ENCODE results near the gene NRP2. TPM values are rescaled to one million over a fixed set of nuclear protein-coding genes. Genes with fewer than 3 reads are reported as not detected.

The NRP2 gene
- total RNA-seq, 2 donors from 2014 or later = 69.7 to 92.4 TPM

DNA sequence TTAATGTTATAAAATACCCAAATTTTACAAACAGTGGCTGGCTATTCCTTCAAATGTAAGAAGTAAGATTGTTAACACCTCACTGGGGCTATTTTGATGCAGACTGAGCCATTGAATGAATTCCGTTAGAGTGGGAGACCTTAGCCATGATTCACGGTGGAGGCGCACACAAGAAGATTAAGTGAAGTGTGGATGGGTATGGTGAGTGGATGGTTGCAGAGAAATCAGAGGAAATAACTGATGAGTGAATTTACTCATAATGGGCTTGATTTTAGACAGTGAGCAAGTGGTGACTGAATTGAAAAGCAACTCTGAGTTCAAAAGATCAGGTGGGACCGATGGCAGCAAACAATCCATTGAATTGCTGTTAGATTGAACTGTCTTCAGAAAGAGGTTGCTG lies 75.0 kb downstream of the NRP2 start:
- Mint-ChIP-seq H3K27me3 (ENCODE audit: insufficient read depth) (no peaks in the 10 kb centered on the region), H3K4me1 (peaks cover 18% of the 10 kb centered on the region), H3K4me3 (no peak overlapping the region), H3K9me3 (no peaks in the 10 kb centered on the region), H3K27ac (no peak overlapping the region), H3K36me3 (ENCODE audit: low read depth) (peaks cover 42% of the 10 kb centered on the region)
- no peak for DNase-seq
- 93 to 100% methylated on average over 4 of the region's 4 CpGs for WGBS, 2 experiments (ENCODE audit: insufficient coverage in 1 of 2, insufficient read length in 1 of 2)
- TF ChIP-seq, protein P1, sequence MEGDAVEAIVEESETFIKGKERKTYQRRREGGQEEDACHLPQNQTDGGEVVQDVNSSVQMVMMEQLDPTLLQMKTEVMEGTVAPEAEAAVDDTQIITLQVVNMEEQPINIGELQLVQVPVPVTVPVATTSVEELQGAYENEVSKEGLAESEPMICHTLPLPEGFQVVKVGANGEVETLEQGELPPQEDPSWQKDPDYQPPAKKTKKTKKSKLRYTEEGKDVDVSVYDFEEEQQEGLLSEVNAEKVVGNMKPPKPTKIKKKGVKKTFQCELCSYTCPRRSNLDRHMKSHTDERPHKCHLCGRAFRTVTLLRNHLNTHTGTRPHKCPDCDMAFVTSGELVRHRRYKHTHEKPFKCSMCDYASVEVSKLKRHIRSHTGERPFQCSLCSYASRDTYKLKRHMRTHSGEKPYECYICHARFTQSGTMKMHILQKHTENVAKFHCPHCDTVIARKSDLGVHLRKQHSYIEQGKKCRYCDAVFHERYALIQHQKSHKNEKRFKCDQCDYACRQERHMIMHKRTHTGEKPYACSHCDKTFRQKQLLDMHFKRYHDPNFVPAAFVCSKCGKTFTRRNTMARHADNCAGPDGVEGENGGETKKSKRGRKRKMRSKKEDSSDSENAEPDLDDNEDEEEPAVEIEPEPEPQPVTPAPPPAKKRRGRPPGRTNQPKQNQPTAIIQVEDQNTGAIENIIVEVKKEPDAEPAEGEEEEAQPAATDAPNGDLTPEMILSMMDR (conservative IDR thresholded peaks at IDR 0.05) = no peak
- no peaks in the 10 kb centered on the region for H3K27me3 ChIP-seq (ENCODE audit: control insufficient read depth, insufficient read depth, low read length, poor library complexity, severe bottlenecking)
- H3K27ac ChIP-seq (ENCODE audit: low read depth, low read length) = no peak overlapping the region
- no peaks in the 10 kb centered on the region for H3K4me1 ChIP-seq (ENCODE audit: control insufficient read depth, insufficient read depth, low read length)
- no peak overlapping the region for H3K9ac ChIP-seq (ENCODE audit: extremely low read depth, low read length, poor library complexity, severe bottlenecking)
- H3K4me3 ChIP-seq (ENCODE audit: low read length) = no peak overlapping the region
- H3K36me3 ChIP-seq (ENCODE audit: control insufficient read depth, insufficient read depth, low read length) = peaks cover 68% of the 10 kb centered on the region
- no peaks in the 10 kb centered on the region for H3K9me3 ChIP-seq (ENCODE audit: control insufficient read depth, low read length)

DNA sequence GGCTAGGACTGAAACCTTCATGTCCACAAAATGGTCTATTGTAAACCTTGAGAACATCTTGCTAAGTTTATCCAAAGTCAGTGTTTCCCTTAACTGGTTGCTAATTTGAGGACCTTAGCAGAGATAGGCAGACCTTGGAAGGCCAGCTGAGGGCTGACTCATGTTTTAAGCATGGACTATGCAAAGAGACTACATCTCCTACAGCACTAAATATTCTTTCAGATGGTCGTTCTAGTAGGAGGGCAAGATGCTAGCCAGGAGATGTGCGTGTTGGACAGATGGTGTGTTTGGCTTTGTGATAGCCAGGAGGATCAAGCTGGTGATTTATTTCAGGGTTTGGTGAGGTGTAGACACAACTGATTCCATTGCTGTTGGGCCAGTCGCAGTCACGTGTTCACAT lies 75.8 kb downstream of the NRP2 start:
- TF ChIP-seq, protein P1 (conservative IDR thresholded peaks at IDR 0.05) = no peak
- Mint-ChIP-seq H3K27ac (no peak overlapping the region), H3K27me3 (ENCODE audit: insufficient read depth) (no peaks in the 10 kb centered on the region), H3K4me3 (no peak overlapping the region), H3K36me3 (ENCODE audit: low read depth) (peaks cover 37% of the 10 kb centered on the region), H3K9me3 (no peaks in the 10 kb centered on the region), H3K4me1 (peaks cover 14% of the 10 kb centered on the region)
- Histone ChIP-seq H3K9ac (ENCODE audit: extremely low read depth, low read length, poor library complexity, severe bottlenecking) (no peak overlapping the region), H3K27ac (ENCODE audit: low read depth, low read length) (no peak overlapping the region), H3K36me3 (ENCODE audit: control insufficient read depth, insufficient read depth, low read length) (peaks cover 67% of the 10 kb centered on the region), H3K4me1 (ENCODE audit: control insufficient read depth, insufficient read depth, low read length) (no peaks in the 10 kb centered on the region), H3K4me3 (ENCODE audit: low read length) (no peak overlapping the region), H3K27me3 (ENCODE audit: control insufficient read depth, insufficient read depth, low read length, poor library complexity, severe bottlenecking) (no peaks in the 10 kb centered on the region), H3K9me3 (ENCODE audit: control insufficient read depth, low read length) (no peaks in the 10 kb centered on the region)
- 91 to 100% methylated on average over 4 of the region's 4 CpGs for WGBS, 2 experiments (ENCODE audit: insufficient coverage in 1 of 2, insufficient read length in 1 of 2)
- no peak for DNase-seq

DNA sequence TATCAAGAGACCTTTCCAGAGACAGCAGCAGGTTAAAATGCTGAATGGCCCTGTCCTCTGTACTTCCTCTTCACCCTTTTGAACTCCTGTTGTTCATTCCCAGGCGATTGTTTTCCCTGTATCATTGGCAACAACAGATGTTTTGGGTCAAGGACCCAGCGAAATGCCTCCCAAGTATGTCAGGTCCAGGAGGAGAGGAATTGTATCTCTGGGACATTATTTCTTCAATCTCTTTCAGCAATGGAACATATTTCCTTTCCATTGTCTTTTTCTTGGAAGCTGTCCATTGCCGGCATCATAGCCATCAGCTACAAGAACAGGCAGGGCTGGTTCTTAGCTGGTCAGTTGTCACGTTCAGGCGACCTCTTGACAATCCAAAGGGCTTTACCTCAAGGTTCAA lies 76.2 kb downstream of the NRP2 start:
- Histone ChIP-seq H3K27ac (ENCODE audit: low read depth, low read length) (no peak overlapping the region), H3K4me3 (ENCODE audit: low read length) (no peak overlapping the region), H3K4me1 (ENCODE audit: control insufficient read depth, insufficient read depth, low read length) (no peaks in the 10 kb centered on the region), H3K9me3 (ENCODE audit: control insufficient read depth, low read length) (no peaks in the 10 kb centered on the region), H3K36me3 (ENCODE audit: control insufficient read depth, insufficient read depth, low read length) (peaks cover 63% of the 10 kb centered on the region), H3K27me3 (ENCODE audit: control insufficient read depth, insufficient read depth, low read length, poor library complexity, severe bottlenecking) (no peaks in the 10 kb centered on the region), H3K9ac (ENCODE audit: extremely low read depth, low read length, poor library complexity, severe bottlenecking) (no peak overlapping the region)
- Mint-ChIP-seq H3K27me3 (ENCODE audit: insufficient read depth) (no peaks in the 10 kb centered on the region), H3K27ac (no peak overlapping the region), H3K36me3 (ENCODE audit: low read depth) (peaks cover 37% of the 10 kb centered on the region), H3K4me3 (no peak overlapping the region), H3K9me3 (no peaks in the 10 kb centered on the region), H3K4me1 (peaks cover 11% of the 10 kb centered on the region)
- TF ChIP-seq, protein P1 (conservative IDR thresholded peaks at IDR 0.05) = no peak
- DNase-seq = no peak
- WGBS, 2 experiments (ENCODE audit: insufficient coverage in 1 of 2, insufficient read length in 1 of 2) = 90 to 97% methylated on average over 4 to 5 of the region's 5 CpGs

All from endodermal cell (in vitro differentiated cells).